Astrocyte (in vitro differentiated cells and primary cell): ENCODE measurements around the gene MRPL3.

Experiments
- EZH2 ChIP-seq: IDR thresholded peaks from 2 replicates; pipeline ENCODE4 v1.6.1; 2012; ENCODE audit warnings: mild to moderate bottlenecking, low read length, inconsistent platforms; ENCODE audit not compliant: insufficient read depth
- TF ChIP-seq, protein P1 (sequence below): IDR thresholded peaks from 2 replicates; pipeline ENCODE4 v1.5.1; 2011; ENCODE audit warnings: low read depth, mild to moderate bottlenecking, inconsistent platforms, low read length, moderate library complexity; ENCODE audit not compliant: insufficient read depth

DNA sequence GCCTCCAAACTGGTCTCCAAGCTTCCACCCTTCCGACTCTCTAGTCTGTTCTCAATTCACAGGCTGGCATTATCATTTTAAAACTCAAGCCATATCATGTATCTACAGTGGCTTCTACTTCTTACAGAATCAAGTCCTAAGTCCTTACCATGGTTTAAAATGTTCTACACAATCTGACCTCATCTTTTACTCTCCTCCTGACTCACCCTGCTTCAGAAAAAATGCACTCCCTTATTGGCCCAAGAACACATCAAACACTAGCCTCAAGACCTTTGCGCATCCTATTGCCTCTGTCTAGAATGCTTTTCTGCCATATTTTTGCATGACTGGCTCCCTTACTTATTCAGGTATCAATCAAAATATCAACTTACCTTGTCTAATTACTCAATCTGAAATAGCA, 11.0 kb downstream of the MRPL3 start:
- TF ChIP-seq, protein P1, sequence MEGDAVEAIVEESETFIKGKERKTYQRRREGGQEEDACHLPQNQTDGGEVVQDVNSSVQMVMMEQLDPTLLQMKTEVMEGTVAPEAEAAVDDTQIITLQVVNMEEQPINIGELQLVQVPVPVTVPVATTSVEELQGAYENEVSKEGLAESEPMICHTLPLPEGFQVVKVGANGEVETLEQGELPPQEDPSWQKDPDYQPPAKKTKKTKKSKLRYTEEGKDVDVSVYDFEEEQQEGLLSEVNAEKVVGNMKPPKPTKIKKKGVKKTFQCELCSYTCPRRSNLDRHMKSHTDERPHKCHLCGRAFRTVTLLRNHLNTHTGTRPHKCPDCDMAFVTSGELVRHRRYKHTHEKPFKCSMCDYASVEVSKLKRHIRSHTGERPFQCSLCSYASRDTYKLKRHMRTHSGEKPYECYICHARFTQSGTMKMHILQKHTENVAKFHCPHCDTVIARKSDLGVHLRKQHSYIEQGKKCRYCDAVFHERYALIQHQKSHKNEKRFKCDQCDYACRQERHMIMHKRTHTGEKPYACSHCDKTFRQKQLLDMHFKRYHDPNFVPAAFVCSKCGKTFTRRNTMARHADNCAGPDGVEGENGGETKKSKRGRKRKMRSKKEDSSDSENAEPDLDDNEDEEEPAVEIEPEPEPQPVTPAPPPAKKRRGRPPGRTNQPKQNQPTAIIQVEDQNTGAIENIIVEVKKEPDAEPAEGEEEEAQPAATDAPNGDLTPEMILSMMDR, result no peak
- no peak for TF ChIP-seq EZH2
